LNCAP (cell line): ENCODE results near the gene FBXO46.

Experiments
- TF ChIP-seq, protein P1 (sequence below): fragments of 450-650 bp; IDR thresholded peaks from 2 replicates; pipeline ENCODE4 v1.5.1; 2017; ENCODE audit warnings: mild to moderate bottlenecking

Gene FBXO46

DNA sequence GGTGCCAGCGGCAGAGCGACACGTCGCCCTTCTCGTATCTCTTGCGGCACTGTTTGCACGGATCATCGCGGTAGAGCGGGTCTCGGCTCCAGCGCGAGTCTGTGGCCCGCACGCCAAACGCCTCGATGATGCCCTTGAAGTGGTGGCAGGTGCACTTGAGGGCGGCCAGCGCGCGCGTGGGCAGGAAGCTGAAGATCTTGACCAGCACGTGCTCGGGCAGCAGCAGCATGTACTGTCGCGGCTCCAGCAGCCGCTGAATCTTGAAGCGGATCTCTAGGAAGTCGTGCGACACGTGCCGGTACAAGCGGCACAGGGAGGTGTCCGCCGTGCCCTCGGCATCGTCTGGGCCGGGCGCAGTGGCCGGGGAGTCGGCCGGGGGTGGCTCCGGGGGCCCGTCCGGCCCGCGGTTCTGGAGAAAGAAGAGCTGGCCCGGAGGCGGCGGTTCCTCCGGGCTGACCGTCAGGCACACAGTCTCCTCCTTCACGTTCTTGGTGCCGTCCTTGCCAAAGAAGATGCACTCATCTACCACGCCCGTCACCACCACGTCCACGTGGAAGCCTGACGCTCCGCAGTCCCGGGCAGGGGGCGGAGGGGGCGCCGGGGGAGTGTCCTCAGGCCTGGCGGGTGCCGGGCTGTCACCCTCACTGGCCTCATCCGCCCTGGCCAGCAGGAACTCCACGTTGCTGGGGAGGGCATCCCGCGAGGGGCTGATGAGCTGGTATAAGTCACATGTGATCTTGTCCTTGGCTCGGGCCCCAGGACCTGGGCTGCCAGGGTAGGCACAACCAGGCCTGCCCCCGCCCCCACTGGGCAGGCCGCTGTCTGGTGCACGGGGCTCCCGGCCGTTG, 18.6 kb downstream of the FBXO46 start:
- TF ChIP-seq, protein P1, sequence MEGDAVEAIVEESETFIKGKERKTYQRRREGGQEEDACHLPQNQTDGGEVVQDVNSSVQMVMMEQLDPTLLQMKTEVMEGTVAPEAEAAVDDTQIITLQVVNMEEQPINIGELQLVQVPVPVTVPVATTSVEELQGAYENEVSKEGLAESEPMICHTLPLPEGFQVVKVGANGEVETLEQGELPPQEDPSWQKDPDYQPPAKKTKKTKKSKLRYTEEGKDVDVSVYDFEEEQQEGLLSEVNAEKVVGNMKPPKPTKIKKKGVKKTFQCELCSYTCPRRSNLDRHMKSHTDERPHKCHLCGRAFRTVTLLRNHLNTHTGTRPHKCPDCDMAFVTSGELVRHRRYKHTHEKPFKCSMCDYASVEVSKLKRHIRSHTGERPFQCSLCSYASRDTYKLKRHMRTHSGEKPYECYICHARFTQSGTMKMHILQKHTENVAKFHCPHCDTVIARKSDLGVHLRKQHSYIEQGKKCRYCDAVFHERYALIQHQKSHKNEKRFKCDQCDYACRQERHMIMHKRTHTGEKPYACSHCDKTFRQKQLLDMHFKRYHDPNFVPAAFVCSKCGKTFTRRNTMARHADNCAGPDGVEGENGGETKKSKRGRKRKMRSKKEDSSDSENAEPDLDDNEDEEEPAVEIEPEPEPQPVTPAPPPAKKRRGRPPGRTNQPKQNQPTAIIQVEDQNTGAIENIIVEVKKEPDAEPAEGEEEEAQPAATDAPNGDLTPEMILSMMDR, result no peak

DNA sequence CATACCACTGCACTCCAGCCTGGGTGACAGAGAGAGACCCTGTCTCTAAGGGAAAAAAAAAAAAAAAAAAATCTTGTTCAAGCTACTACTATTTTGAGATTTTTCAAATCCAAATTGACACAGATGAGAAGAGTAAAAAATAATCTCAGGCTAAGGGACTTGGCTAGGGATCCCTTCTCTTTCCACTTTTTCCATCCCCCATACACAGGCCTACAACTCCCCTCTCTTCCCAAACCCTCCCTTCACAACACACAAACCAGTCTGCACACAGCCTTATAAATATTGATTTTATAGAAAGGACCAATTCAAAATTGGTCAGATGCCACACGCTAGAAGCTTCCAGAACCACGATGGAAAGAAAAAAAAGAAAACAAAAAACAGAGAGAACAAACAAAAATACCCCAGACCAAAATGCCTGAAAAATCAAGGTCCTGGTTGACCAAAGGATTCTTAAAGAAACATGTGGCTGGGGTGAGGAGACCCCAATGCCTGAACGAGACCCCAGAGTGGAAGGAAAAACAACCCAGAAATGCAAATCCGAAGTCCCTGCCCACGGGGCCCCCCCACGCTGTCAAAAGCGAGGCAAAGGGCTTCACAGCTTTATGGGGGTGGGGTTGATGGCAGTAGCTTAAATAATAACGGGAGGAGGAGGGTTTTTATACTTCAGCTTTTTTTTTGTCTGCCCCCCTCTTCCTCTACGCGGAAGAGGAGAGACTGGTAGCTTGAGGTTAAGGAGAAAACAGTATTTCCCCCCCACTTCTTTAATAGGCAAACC, 20.2 kb downstream of the FBXO46 start:
- TF ChIP-seq, protein P1, result no peak

DNA sequence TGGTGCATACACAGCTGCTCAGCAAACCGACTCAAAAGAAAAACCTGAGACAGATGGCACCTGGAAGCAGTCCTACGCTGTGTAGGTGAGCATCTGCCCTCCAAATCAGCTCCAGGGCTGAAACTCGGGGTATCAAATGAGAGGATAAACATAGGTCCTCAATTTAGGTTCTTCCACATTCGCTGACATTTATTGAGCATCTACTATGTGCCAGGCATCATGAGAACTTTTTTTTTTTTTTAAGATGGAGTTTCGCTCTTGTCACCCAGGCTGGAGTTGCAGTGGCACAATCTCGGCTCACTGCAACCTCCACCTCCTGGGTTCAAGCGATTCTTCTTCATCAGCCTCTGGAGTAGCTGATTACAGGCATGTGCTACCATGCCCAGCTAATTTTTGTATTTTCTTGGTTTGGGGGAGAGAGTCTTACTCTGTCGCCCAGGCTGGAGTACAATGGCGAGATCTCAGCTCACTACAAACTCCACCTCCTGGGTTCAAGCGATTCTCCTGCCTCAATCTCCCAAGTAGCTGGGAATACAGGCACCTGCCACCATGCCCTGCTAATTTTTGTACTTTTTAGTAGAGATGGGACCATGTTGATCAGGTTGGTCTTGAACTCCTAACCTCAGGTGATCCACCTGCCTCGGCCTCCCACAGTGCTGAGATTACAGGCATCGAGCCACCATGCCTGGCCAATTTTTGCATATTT, 24.8 kb downstream of the FBXO46 start:
- TF ChIP-seq, protein P1, result no peak

DNA sequence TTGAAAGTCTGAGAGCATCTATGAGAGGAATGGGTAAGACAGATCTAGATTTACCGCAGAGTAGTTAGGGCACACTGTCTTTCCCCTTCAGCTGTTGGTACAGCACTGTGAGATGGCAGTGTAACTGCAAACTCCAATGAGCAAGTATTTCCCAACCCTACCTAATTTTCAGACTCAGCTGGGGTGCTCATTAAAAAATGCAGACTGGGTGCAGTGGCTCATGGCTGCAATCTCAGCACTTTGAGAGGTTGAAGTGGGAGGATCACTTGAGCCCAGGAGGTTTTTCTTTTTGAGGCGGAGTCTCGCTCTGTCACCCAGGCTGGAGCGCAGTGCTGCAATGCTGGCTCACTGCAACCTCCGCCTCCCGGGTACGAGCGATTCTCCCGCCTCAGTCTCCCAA, 25.6 kb downstream of the FBXO46 start:
- TF ChIP-seq, protein P1, result no peak

DNA sequence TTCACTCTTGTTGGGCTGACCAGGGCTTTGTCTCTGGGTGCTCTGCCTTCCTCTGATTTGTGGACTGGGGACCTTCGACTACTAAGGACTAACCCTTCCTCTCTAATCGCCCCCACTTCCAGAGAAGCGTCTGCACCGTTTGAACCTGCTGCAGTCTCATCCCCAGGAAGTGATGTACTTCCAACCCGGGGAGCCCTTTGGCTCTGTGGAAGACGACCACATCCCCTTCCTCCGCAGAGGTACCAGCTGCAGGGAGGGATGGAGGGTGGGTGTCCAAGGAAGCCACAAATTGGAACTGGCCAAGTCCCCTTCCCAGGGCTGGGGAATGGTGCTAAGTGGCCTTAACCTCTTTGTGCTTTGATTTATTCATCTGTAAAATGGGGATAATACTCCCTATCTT, 29.0 kb downstream of the FBXO46 start:
- TF ChIP-seq, protein P1, result no peak

DNA sequence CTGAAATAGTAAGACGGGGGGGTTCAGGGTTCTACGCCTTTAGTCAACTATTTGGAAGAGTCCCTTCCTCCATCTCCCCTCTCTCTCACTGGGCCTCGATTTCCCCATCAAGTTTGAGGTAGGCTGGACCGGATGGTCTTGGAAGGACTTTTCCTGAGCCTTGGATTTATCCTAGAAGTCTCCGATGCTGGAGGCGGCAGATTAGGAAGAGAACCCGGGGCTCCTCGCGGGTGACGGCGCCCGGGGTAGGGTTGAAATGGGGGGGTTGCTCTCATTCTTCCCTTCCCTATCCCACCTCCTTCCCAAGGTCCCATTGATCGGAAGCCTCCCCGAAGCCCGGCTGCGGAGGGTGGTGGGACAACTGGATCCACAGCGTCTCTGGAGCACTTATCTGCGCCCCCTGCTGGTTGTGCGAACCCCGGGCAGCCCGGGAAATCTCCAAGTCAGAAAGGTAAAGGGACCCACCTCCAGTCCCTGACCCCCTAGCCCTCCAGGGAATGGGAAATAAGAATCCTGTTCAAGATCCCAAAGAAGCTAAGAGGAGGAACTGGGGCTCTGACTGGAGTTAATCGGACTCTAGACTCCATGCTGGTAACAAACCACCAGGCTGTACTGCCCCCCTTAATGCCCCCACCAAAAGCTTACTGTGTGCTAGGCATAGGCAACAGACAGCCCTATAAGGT, 37.4 kb downstream of the FBXO46 start:
- TF ChIP-seq, protein P1, result peak; percentile 66
